ENCODE measurements around the gene BOC.
"Not testable (repeated sequence)": the region's sequence is repeated elsewhere in the genome, so short reads cannot be mapped to it uniquely, and the experiment has no call there.

The BOC gene

GRCh38 chr3:113211330-113212149 lies at the start of gene BOC:
TSS of gene BOC (plus strand) at chr3:113211557. CDS start at chr3:113249803, 38,246 bp downstream.
- DNase-seq (ENCODE audit: low read depth): no peak

- no peak for DNase-seq (ENCODE audit: low read depth)
Observed at GRCh38 chr3:113161661-113162060, 49.7 kb upstream of the BOC start.

- DNase-seq (ENCODE audit: low read depth): no peak
Observed at GRCh38 chr3:113163152-113163551, 48.2 kb upstream of the BOC start.

- DNase-seq (ENCODE audit: low read depth): no peak
Observed at GRCh38 chr3:113165841-113166240, 45.5 kb upstream of the BOC start.

GRCh38 chr3:113166357-113166718 lies 45.0 kb upstream of the BOC start:
- no peak for DNase-seq (ENCODE audit: low read depth)

- DNase-seq (ENCODE audit: low read depth): no peak
Observed at GRCh38 chr3:113166719-113167492, 44.5 kb upstream of the BOC start.

- DNase-seq (ENCODE audit: low read depth): no peak
Observed at GRCh38 chr3:113167825-113168801, 43.2 kb upstream of the BOC start.

GRCh38 chr3:113169891-113170452 lies 41.4 kb upstream of the BOC start:
- DNase-seq (ENCODE audit: low read depth): no peak

GRCh38 chr3:113170771-113171170 lies 40.6 kb upstream of the BOC start:
- DNase-seq (ENCODE audit: low read depth): no peak

- not testable (repeated sequence) for DNase-seq (ENCODE audit: low read depth)
Observed at GRCh38 chr3:113171675-113172300, 39.6 kb upstream of the BOC start.

GRCh38 chr3:113173102-113173501 lies 38.3 kb upstream of the BOC start:
- no peak for DNase-seq (ENCODE audit: low read depth)

GRCh38 chr3:113174304-113174703 lies 37.1 kb upstream of the BOC start:
- no peak for DNase-seq (ENCODE audit: low read depth)

GRCh38 chr3:113174801-113175485 lies 36.4 kb upstream of the BOC start:
- DNase-seq (ENCODE audit: low read depth): no peak

- DNase-seq (ENCODE audit: low read depth): no peak
Observed at GRCh38 chr3:113177526-113177925, 33.8 kb upstream of the BOC start.

- no peak for DNase-seq (ENCODE audit: low read depth)
Observed at GRCh38 chr3:113179235-113179824, 32.0 kb upstream of the BOC start.

GRCh38 chr3:113183748-113184661 lies 27.4 kb upstream of the BOC start:
- DNase-seq (ENCODE audit: low read depth): no peak

GRCh38 chr3:113185194-113185835 lies 26.0 kb upstream of the BOC start:
- DNase-seq (ENCODE audit: low read depth): no peak

GRCh38 chr3:113186566-113186965 lies 24.8 kb upstream of the BOC start:
- no peak for DNase-seq (ENCODE audit: low read depth)

GRCh38 chr3:113193288-113193687 lies 18.1 kb upstream of the BOC start:
- DNase-seq (ENCODE audit: low read depth): no peak

Measured in stimulated activated CD8-positive, alpha-beta memory T cell treated with anti-CD3 and anti-CD28 coated beads, Interleukin-4, amount 100 ng/mL, for 24 hours (primary cell).